ENCODE results near the gene TMEM9. TPM values are rescaled to one million over a fixed set of nuclear protein-coding genes. Genes with fewer than 3 reads are reported as not detected.

TMEM9 gene
- 49.8 TPM for polyA plus RNA-seq
- long read RNA-seq, donor 1, partial matches to known transcripts: 0 of 7 reads
- long read RNA-seq, donor 1, other reads (novel, unspliced or antisense): 0 of 7 reads
- long read RNA-seq, donor 2, transcript TMEM9-201 (5 exons, 1,959 nt): minor isoform, 8 of 32 reads
- long read RNA-seq, donor 2, transcript TMEM9-204 (6 exons, 1,529 nt): major isoform, 19 of 32 reads
- long read RNA-seq, donor 2, partial matches to known transcripts: 0 of 32 reads
- long read RNA-seq, donor 2, other reads (novel, unspliced or antisense): 0 of 32 reads
- long read RNA-seq, donor 3: 0 reads
- long read RNA-seq, donor 4, partial matches to known transcripts: 0 of 3 reads
- long read RNA-seq, donor 4, other reads (novel, unspliced or antisense): 0 of 3 reads
- long read RNA-seq, donor 5, transcript TMEM9-201 (5 exons, 1,959 nt): minor isoform, 7 of 30 reads
- long read RNA-seq, donor 5, transcript TMEM9-204 (6 exons, 1,529 nt): major isoform, 22 of 30 reads
- long read RNA-seq, donor 5, partial matches to known transcripts: 0 of 30 reads
- long read RNA-seq, donor 5, other reads (novel, unspliced or antisense): 0 of 30 reads
- long read RNA-seq, donor 6, transcript TMEM9-204 (6 exons, 1,529 nt): major isoform, 20 of 30 reads
- long read RNA-seq, donor 6, transcript TMEM9-201 (5 exons, 1,959 nt): minor isoform, 8 of 30 reads
- long read RNA-seq, donor 6, partial matches to known transcripts: 0 of 30 reads
- long read RNA-seq, donor 6, other reads (novel, unspliced or antisense): 0 of 30 reads
- long read RNA-seq, donor 7, transcript TMEM9-201 (5 exons, 1,959 nt): minor isoform, 5 of 25 reads
- long read RNA-seq, donor 7, transcript TMEM9-204 (6 exons, 1,529 nt): major isoform, 16 of 25 reads
- long read RNA-seq, donor 7, partial matches to known transcripts: 0 of 25 reads
- long read RNA-seq, donor 7, other reads (novel, unspliced or antisense): 0 of 25 reads
- long read RNA-seq, donor 8, transcript TMEM9-204 (6 exons, 1,529 nt): major isoform, 25 of 37 reads
- long read RNA-seq, donor 8, transcript TMEM9-201 (5 exons, 1,959 nt): minor isoform, 9 of 37 reads
- long read RNA-seq, donor 8, partial matches to known transcripts: 0 of 37 reads
- long read RNA-seq, donor 8, other reads (novel, unspliced or antisense): 0 of 37 reads
- long read RNA-seq, donor 9, transcript TMEM9-204 (6 exons, 1,529 nt): major isoform, 20 of 32 reads
- long read RNA-seq, donor 9, transcript TMEM9-201 (5 exons, 1,959 nt): minor isoform, 9 of 32 reads
- long read RNA-seq, donor 9, partial matches to known transcripts: 0 of 32 reads
- long read RNA-seq, donor 9, other reads (novel, unspliced or antisense): 0 of 32 reads
- long read RNA-seq, donor 10, transcript TMEM9-201 (5 exons, 1,959 nt): minor isoform, 12 of 35 reads
- long read RNA-seq, donor 10, transcript TMEM9-204 (6 exons, 1,529 nt): major isoform, 20 of 35 reads
- long read RNA-seq, donor 10, partial matches to known transcripts: 0 of 35 reads
- long read RNA-seq, donor 10, other reads (novel, unspliced or antisense): 0 of 35 reads
- long read RNA-seq, donor 11, transcript TMEM9-201 (5 exons, 1,959 nt): minor isoform, 5 of 23 reads
- long read RNA-seq, donor 11, transcript TMEM9-204 (6 exons, 1,529 nt): major isoform, 16 of 23 reads
- long read RNA-seq, donor 11, partial matches to known transcripts: 0 of 23 reads
- long read RNA-seq, donor 11, other reads (novel, unspliced or antisense): 0 of 23 reads

- no CpG with 5 or more reads among the region's 31 CpGs for WGBS (ENCODE audit: insufficient coverage, low lambda C conversion rate)
- no peak within 1 kb of the TSS for H3K27ac ChIP-seq (ENCODE audit: low read length)
- DNase-seq: peak; percentile 96 to 97
- H3K36me3 ChIP-seq (ENCODE audit: control insufficient read depth, insufficient read depth, low read length): peaks cover 19% of the 10 kb centered on the region
- H3K4me3 ChIP-seq (ENCODE audit: low read length): peak within 1 kb of the TSS; percentile 79
- H3K4me1 ChIP-seq (ENCODE audit: control insufficient read depth, insufficient read depth, low read length): peaks cover 8% of the 10 kb centered on the region
- peaks cover 2% of the 10 kb centered on the region for H3K27me3 ChIP-seq (ENCODE audit: control insufficient read depth, insufficient read depth, low read length)
- H3K9me3 ChIP-seq (ENCODE audit: control insufficient read depth, low read depth, low read length): no peaks in the 10 kb centered on the region
These were observed at the start of gene TMEM9 for GRCh38 chr1:201154389-201155165. TMEM9 (minus strand) TSS chr1:201154474; CDS start chr1:201153923, 551 bp downstream.

DNA sequence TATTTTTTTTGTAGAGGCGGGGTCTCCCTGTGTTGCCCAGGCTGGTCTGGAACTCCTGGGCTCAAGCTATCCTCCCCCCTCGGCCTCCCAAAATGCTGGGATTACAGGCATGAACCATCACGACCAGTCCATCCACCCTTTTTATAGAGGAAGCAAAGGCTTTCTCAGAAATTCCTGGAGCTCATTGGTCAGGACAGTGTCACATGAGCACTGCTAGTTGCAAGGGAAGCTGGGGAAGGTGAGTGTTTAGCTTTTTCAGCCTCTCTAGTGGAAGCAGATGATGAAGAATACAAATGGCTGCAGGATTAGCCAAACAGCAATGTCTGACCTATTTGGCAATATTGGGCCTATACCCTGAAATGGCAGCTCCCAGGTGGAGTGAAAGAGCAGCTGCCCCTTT is 44.3 kb upstream of the TMEM9 start:
- no peak overlapping the region for H3K27ac ChIP-seq (ENCODE audit: low read length)
- H3K36me3 ChIP-seq (ENCODE audit: control insufficient read depth, insufficient read depth, low read length): no peaks in the 10 kb centered on the region
- no peaks in the 10 kb centered on the region for H3K9me3 ChIP-seq (ENCODE audit: control insufficient read depth, low read depth, low read length)
- H3K27me3 ChIP-seq (ENCODE audit: control insufficient read depth, insufficient read depth, low read length): peaks cover 9% of the 10 kb centered on the region
- no peaks in the 10 kb centered on the region for H3K4me1 ChIP-seq (ENCODE audit: control insufficient read depth, insufficient read depth, low read length)
- no peak overlapping the region for H3K4me3 ChIP-seq (ENCODE audit: low read length)
- no CpG with 5 or more reads among the region's 3 CpGs for whole genome bisulfite sequencing (ENCODE audit: insufficient coverage, low lambda C conversion rate)
- DNase-seq: no peak

- Histone ChIP-seq H3K27ac (ENCODE audit: low read length) (no peak overlapping the region), H3K4me1 (ENCODE audit: control insufficient read depth, insufficient read depth, low read length) (no peaks in the 10 kb centered on the region), H3K36me3 (ENCODE audit: control insufficient read depth, insufficient read depth, low read length) (no peaks in the 10 kb centered on the region), H3K27me3 (ENCODE audit: control insufficient read depth, insufficient read depth, low read length) (peaks cover 18% of the 10 kb centered on the region), H3K4me3 (ENCODE audit: low read length) (no peak overlapping the region), H3K9me3 (ENCODE audit: control insufficient read depth, low read depth, low read length) (no peaks in the 10 kb centered on the region)
- no CpG with 5 or more reads among the region's 6 CpGs for whole genome bisulfite sequencing (ENCODE audit: insufficient coverage, low lambda C conversion rate)
- DNase-seq: no peak
These were observed 39.8 kb upstream of the TMEM9 start for GRCh38 chr1:201194046-201194445.

DNA sequence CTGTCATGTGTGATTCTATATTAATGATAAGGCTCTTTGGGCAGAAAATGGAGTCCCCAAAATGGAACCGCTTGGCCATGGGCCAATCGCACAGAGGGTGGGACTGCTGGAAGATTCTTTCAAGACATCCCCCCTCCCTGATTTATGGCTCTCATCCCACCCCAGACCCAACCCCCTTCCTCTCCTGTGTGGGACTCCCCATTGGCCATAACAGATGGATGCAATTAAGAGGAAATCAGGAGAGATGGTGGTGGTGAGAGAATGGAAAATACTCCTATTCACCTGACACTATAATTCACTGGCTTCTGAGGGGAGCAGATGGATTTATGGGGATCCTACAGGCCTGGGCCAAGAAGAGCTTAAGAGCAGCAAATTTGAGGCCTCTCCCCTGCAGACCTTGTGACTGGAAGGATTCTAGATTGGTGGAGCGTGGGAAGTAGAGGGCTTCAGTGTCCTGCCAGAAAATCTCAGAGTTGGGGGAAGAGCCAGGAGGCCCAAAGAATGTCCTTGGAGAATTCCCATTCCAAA is 38.1 kb upstream of the TMEM9 start:
- Histone ChIP-seq H3K9me3 (ENCODE audit: control insufficient read depth, low read depth, low read length) (no peaks in the 10 kb centered on the region), H3K4me1 (ENCODE audit: control insufficient read depth, insufficient read depth, low read length) (no peaks in the 10 kb centered on the region), H3K36me3 (ENCODE audit: control insufficient read depth, insufficient read depth, low read length) (no peaks in the 10 kb centered on the region), H3K27ac (ENCODE audit: low read length) (no peak overlapping the region), H3K4me3 (ENCODE audit: low read length) (no peak overlapping the region), H3K27me3 (ENCODE audit: control insufficient read depth, insufficient read depth, low read length) (peaks cover 21% of the 10 kb centered on the region)
- 100% methylated on average over 1 of the region's 3 CpGs for WGBS (ENCODE audit: insufficient coverage, low lambda C conversion rate)
- DNase-seq: no peak

GRCh38 chr1:201191653-201192260 is 37.5 kb upstream of the TMEM9 start:
- H3K4me3 ChIP-seq (ENCODE audit: low read length): no peak overlapping the region
- WGBS (ENCODE audit: insufficient coverage, low lambda C conversion rate): no CpG with 5 or more reads among the region's 18 CpGs
- no peak for DNase-seq
- peaks cover 25% of the 10 kb centered on the region for H3K27me3 ChIP-seq (ENCODE audit: control insufficient read depth, insufficient read depth, low read length)
- no peaks in the 10 kb centered on the region for H3K4me1 ChIP-seq (ENCODE audit: control insufficient read depth, insufficient read depth, low read length)
- no peaks in the 10 kb centered on the region for H3K9me3 ChIP-seq (ENCODE audit: control insufficient read depth, low read depth, low read length)
- no peaks in the 10 kb centered on the region for H3K36me3 ChIP-seq (ENCODE audit: control insufficient read depth, insufficient read depth, low read length)
- H3K27ac ChIP-seq (ENCODE audit: low read length): no peak overlapping the region

DNA sequence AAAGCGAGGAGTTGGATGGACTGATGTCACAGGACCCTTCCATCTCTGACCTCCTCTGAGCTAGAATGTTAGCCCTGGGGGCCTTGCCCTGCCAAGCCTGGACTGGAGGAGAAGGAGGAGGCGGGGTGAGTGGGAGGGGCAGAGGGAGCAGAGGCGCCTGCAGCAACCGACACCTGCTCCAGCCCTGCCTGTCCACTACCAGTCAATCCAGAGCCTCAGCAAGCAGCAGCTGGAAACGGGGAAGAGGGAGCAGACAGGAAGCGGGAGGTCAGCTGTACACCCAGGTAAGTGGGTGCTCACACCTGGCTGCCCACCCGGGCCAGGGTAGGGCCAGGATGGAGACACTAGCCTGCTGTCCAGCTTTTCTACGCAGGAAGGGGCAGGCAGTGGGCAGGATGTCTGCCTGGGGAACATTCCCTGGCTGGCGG is 36.4 kb upstream of the TMEM9 start, which contains the start of gene IGFN1:
Gene IGFN1, plus strand, starts transcription at position 201 of the 428 bp plus-strand sequence. CDS start 2,470 bp downstream, outside the sequence.
- no peak within 1 kb of the TSS for H3K27ac ChIP-seq (ENCODE audit: low read length)
- no peak within 1 kb of the TSS for H3K4me3 ChIP-seq (ENCODE audit: low read length)
- peaks cover 25% of the 10 kb centered on the region for H3K27me3 ChIP-seq (ENCODE audit: control insufficient read depth, insufficient read depth, low read length)
- WGBS (ENCODE audit: insufficient coverage, low lambda C conversion rate): no CpG with 5 or more reads among the region's 9 CpGs
- no peaks in the 10 kb centered on the region for H3K9me3 ChIP-seq (ENCODE audit: control insufficient read depth, low read depth, low read length)
- H3K4me1 ChIP-seq (ENCODE audit: control insufficient read depth, insufficient read depth, low read length): no peaks in the 10 kb centered on the region
- no peak for DNase-seq
- no peaks in the 10 kb centered on the region for H3K36me3 ChIP-seq (ENCODE audit: control insufficient read depth, insufficient read depth, low read length)

DNA sequence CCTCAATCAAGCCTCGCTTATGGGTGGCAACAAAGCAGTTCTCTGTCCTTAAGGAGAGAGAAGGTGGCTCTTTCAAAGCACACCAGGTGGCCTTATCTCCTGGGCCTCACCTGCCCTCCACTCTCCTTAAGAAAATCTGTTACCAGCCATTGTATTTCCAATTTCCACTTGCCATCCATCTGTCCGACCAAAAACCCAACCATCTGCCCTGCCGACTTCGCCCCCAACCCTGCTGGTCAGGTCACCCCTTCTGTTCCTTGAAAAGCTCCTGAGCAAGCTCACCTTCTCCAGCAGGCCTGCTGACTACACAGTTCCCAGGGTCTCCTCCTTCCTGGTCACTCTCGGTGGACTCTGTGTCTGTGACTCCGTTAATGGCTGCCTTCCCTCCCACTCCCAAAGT is 35.7 kb upstream of the TMEM9 start:
- no peak overlapping the region for H3K27ac ChIP-seq (ENCODE audit: low read length)
- peaks cover 25% of the 10 kb centered on the region for H3K27me3 ChIP-seq (ENCODE audit: control insufficient read depth, insufficient read depth, low read length)
- DNase-seq: no peak
- H3K4me3 ChIP-seq (ENCODE audit: low read length): no peak overlapping the region
- H3K4me1 ChIP-seq (ENCODE audit: control insufficient read depth, insufficient read depth, low read length): no peaks in the 10 kb centered on the region
- no peaks in the 10 kb centered on the region for H3K36me3 ChIP-seq (ENCODE audit: control insufficient read depth, insufficient read depth, low read length)
- no peaks in the 10 kb centered on the region for H3K9me3 ChIP-seq (ENCODE audit: control insufficient read depth, low read depth, low read length)
- 100% methylated on average over 1 of the region's 6 CpGs for WGBS (ENCODE audit: insufficient coverage, low lambda C conversion rate)

DNA sequence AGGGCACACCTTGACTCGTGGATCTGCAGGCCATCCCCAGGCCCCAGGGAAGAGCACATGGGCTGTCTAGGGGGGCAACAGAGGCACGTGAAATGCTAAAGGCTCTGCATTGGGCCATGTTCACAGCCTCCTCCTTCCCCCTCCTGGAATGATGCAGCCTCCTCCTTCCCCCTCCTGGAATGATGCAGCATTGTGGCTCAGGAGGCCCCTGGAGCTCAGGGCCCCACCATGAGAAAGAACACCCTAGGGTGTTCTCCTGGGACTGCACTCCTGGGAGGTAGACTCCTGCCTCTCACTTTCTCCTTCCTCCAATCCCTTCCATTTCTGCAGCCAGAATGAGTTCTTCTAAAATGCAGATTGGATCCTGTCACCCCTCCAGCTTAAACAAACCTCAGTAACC is 34.8 kb upstream of the TMEM9 start:
- Histone ChIP-seq H3K27ac (ENCODE audit: low read length) (no peak overlapping the region), H3K9me3 (ENCODE audit: control insufficient read depth, low read depth, low read length) (no peaks in the 10 kb centered on the region), H3K27me3 (ENCODE audit: control insufficient read depth, insufficient read depth, low read length) (peaks cover 24% of the 10 kb centered on the region), H3K36me3 (ENCODE audit: control insufficient read depth, insufficient read depth, low read length) (no peaks in the 10 kb centered on the region), H3K4me1 (ENCODE audit: control insufficient read depth, insufficient read depth, low read length) (no peaks in the 10 kb centered on the region), H3K4me3 (ENCODE audit: low read length) (no peak overlapping the region)
- no peak for DNase-seq
- WGBS (ENCODE audit: insufficient coverage, low lambda C conversion rate): no CpG with 5 or more reads among the region's 2 CpGs
